ENCODE measurements around the gene HIGD1C.

Gene HIGD1C

DNA sequence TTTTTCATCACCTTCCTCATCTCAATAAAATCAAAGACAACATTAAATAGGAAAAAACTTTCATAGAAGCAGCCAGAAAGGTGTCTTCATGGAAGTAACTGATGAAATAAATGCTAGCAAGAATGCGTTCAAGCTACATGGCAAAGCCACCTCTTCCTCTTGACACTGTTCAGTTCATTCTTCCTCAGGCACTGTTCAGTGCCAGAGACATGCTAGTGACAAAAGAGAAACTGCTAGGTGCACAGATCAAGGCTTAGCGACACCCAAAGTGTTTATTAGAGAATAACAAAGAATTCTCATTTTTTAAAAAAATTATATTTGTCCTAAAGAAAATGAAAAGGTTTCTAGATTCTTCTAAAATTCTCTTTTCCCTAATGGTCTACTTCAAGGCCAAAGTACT is 66.6 kb downstream of the HIGD1C start:
- no peak for DNase-seq (ENCODE audit: low spot score)

- no peak for DNase-seq (ENCODE audit: low spot score)
Measured at GRCh38 chr12:51019927-51020326, 67.6 kb downstream of the HIGD1C start.
